OCI-LY1 (cell line): ENCODE data around the gene SLC12A7.
"Not testable (repeated sequence)": the region's sequence is repeated elsewhere in the genome, so short reads cannot be mapped to it uniquely, and the experiment has no call there.

Source experiments
- CTCF ChIP-seq: fragments of 200-600 bp; sonication (generic), shearing (Covaris generic); IDR thresholded peaks from 2 replicates; pipeline ENCODE4 v1.5.1; 2017; ENCODE audit warnings: mild to moderate bottlenecking, antibody characterized with exemption, low read length, moderate library complexity, mixed read lengths
- EZH2 ChIP-seq: fragments of 200-600 bp; sonication (generic), shearing (Covaris generic); IDR thresholded peaks from 2 replicates; pipeline ENCODE4 v1.8.0; 2017; ENCODE audit warnings: borderline replicate concordance, mixed run types, mild to moderate bottlenecking, antibody characterized with exemption, low read length, moderate library complexity, mixed read lengths

- TF ChIP-seq CTCF, EZH2: not testable (repeated sequence)
Measured at GRCh38 chr5:1125695-1126094, 13.8 kb upstream of the SLC12A7 start.
